ENCODE data around the gene SFTPD.

SFTPD gene

GRCh38 chr10:79944428-79945395 is 4.2 kb downstream of the SFTPD start:
- DNase-seq (ENCODE audit: low spot score) = peak; percentile 82

GRCh38 chr10:79943871-79944270 is 5.0 kb downstream of the SFTPD start:
- no peak for DNase-seq (ENCODE audit: low spot score)

- DNase-seq (ENCODE audit: low spot score) = no peak
Measured at GRCh38 chr10:79942261-79943185, 6.4 kb downstream of the SFTPD start.

DNA sequence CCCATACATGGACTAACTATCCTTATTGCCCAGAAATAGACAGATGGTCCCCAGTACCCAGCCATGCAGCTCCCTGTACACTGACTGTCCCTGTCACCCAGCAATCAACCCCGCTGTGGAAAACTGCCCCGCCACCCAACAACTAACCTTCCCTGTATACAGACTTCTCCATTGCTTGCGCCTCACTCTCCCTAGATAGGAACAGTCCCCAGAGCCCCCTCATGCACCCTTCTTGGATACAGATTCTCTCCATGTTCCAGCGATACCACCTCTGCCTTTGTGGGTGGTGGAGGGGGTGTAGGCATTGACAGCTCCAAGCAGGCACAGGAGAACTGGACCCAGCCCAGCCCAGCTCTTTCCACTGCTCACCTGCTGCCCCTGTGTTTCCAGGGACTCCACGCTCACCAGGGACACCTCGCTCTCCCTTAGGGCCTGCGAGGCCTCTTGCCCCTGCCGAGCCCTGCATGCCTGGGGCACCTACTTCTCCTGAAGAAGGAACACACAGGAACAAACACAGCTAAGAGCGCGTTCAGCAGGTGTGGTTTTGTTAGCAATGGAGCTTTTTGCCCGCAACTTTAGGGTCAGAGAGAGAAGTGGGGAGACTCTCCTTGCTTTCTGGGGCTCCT is 7.2 kb downstream of the SFTPD start:
- DNase-seq (ENCODE audit: low spot score) = no peak

- no peak for DNase-seq (ENCODE audit: low spot score)
Measured at GRCh38 chr10:79941146-79941545, 7.8 kb downstream of the SFTPD start.

DNA sequence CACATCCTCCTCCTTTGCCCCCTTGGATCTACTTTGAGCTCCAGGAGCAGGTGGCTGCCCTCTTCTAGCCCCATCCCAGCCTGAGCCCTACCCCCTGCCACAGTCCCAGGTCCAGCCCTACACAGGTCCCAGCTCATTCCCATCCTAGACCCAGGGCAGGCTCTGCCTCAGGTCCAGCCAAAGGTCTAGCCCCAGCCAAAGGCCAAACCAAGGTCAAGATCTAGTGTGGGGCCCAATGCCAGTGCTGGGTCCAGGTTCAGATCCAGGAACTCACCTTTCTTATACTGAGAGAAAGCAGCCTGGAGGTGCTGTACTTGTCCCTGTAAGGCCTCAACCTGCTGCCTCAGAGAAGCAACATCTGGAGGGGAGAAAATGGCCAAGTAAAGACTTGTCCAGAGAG is 8.5 kb downstream of the SFTPD start:
- DNase-seq (ENCODE audit: low spot score) = no peak

DNA sequence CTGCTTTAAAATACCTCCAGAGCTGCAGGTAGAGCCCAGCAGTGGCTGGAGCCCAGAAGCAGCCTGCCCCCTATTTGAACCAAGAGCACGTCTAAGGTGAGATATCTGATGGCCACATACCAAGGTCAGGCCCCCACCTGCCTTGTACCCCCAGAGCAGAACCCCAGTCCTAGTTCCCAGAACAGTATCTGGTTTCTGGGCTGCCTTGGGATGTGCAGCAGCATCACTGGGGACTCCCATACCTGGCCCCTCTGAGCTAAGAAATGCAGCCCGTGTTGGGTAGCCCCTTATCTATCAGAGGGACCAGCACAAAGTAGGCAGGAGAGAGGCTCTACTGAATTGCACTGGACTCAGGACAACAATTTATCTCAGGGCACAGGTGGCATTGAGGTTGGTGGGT is 8.9 kb downstream of the SFTPD start:
- no peak for DNase-seq (ENCODE audit: low spot score)

DNA sequence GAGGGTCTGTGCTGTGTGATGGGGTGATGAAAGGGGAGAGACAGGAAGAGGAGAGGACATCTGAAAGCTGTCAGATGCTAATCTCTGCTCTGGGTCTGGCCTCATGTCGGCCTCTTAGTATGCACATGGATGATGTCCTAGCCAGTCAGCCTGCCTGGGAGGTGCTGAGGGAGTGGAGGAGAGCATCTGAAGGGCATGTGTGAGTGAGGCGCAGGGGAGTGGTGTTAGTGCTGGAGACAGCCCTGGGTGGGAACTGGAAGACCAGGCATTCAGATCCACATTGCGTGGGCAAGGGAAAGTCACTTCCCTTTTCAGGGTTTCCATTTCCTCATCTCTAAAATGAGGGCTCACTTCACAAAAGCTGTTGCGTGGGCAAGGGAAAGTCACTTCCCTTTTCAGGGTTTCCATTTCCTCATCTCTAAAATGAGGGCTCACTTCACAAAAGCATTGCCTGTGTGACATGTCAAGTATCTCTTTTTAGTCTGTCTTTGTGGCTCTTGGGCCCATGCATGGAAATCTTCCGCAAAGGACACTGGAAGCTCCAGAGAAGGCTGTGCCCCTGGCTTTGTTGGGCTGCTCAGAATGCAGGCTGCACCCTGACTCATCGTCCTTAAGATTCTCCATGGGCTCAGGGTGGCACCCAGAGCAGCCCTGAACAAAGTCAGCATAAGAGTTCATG is 10.0 kb downstream of the SFTPD start:
- peak; percentile 47 for DNase-seq (ENCODE audit: low spot score)

GRCh38 chr10:79937701-79938151 is 11.2 kb downstream of the SFTPD start:
- DNase-seq (ENCODE audit: low spot score) = no peak

DNA sequence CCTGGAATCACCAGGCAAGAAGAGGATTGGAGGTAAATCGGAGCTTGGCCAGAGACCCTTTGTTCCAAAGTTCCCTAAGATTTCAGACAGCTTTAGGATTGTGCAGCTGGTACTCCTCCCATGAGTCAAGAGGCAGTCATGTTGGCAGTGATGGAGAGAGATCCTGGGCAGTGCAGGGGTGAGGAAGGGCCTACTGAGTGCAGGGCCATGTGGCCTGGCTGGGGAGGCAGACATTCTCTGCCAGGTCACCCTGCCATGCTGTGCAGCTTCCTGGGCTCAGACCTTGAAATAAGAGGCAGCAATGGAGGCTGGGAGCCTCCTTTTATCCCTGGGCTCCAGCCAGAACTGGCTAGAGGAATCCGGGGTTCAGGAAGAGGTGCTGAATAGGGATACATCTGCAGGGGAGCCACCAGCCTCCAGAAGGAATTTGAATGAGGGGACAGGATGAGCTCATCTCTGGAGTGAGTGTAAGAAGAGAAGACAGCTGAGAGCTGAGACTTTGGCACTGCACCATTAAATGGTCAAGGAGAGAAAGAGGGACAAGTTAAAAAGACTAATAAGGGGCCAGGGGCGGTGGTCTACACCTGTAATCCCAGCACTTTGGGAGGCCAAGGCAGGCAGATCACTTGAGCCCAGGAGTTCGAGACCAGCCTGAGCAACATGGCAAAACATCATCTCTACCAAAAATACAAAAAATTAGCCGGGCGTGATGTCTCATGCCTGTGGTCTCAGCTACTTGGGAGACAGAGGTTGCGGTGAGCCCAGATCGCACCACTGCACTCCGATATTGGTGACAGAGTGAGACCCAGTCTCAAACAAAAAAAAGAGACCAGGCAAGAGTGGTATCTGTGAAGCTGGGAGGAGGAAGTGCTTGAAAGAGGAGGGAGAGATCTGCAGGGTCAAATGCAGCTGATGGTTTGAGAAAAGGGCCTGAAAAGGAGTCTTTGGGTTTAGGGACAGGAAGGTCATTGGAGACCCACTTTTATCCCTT is 12.0 kb downstream of the SFTPD start:
- no peak for DNase-seq (ENCODE audit: low spot score)

GRCh38 chr10:79933961-79934360 is 14.9 kb downstream of the SFTPD start:
- DNase-seq (ENCODE audit: low spot score) = no peak

DNA sequence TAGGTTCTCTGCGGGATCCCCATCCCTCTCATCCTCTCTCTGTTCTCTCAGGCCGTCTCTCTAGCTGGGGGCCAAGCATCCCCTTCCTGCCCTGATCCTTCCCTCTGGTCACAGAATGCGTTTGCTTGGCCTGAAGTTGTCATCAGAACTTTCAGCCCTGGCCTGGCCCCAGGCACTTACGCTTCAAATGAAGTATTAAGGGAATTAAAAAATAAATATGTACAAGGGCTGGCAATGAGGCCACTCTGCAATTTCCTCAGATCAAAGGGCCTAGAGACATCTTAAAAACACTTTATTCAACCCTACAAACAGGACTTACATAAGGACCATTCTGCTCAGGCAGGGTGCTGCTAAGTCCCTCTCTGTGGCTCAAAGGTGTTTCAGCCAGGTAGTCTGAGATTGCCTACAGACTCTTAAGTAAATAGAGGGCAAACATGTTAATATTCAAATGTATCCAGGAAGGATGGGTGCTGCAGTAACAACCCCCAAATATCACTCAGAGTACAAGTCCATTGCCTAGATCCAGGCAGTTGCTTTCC is 16.0 kb downstream of the SFTPD start:
- DNase-seq (ENCODE audit: low spot score) = no peak

DNA sequence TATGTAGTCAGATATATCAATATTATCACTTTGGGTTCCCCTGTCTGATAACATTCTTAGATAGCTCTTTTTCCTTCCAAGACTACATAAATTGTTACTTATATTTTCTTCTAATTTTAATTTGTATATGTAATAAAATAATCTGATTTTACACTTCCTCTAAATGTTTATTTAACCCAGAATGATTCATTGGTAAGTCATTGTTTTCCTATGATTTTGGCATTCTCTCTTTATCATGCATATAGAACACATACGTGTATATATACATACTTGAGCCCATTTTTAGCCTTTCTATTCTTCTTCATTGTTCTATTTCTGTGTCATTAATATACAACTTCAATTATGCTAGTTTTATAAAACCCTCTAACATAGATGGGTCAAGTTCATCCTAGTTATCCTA is 16.6 kb downstream of the SFTPD start:
- DNase-seq (ENCODE audit: low spot score) = no peak

DNA sequence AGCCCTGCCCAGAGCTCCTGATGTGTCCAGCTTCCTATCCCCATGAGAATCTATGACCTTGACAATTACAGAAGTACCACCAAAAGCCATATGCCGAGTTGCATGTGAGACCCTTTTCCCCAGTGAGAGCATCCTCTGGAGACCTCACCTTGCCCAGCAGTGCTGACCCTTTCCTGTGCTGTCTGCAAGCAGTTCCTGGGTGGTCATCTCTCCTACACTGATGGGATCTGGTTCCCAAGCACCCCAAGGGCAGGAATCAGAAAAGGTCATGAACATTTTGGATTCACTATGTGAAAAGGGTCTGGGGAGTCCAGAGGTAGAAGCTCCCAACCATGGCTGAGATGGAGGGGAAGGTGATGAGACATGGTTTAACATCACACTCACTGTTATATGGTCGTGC is 18.2 kb downstream of the SFTPD start:
- no peak for DNase-seq (ENCODE audit: low spot score)

DNA sequence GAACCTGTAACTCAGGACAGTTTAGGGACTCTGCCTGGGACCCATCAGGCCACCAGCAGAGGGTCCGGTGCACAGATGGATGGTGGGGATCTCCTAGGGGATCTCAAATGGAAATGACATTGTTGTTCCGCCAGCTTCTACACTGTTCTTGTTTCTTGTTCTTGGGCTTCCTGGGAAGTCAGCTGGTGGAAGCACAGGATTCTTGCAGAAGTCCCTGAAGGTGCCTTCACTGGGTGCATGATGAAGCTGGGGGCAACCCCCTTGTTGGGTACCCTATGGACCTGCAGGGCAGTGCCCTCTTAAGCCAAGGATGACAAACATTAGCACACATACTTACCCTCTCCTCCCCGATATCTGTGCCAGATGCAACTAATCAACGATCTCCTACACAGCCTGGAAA is 18.6 kb downstream of the SFTPD start:
- no peak for DNase-seq (ENCODE audit: low spot score)

DNA sequence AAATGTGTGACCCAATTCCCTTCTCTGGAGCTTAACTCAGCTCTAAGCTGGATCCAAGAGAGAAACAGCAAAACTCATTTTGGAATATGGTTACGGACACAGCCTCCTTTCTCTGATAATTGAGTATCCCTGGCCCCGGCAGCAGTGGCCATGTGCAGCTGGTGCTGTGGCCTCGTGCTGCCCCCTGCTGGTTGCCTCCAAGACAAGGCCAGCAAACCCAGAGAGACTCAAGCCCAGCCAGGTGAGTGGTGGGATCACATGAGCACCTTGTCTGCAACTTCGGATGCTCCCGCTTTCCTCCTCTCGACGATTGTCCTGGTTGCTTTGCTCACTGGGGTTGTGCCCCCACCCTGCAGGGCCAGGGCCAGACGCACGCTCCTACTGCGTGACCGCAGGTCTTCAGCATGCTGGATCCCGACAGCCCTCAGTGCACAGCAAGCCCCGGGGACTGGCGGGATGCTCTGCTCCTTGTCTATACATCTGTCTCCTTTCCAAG is 19.4 kb downstream of the SFTPD start:
- peak; percentile 62 for DNase-seq (ENCODE audit: low spot score)

DNA sequence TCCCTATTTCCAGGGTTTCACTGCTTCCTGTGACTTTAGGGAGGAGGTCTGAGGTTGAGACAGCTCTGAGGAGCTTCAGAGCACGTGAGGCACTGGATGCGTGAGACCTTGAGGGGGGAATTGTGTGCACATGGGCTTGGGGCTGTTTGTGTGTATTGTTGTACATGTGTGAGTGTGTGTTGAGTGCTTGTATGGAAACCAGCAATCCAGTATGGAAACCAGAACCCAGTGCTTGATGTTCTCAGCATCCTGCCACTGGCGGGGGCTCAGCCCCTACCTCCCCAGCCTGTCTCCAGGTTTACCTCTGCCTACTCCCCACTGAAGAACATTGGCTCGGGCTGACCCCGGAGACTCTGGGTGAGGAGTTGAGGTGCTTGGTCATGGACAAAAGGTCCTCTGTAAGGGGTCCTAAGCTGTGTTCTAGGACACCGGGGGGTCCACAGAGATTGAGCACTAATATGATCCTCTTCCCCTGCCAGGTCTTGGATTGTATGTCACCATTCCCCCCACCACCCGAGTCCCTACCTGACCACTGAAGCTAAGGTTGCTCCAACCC is 20.8 kb downstream of the SFTPD start:
- DNase-seq (ENCODE audit: low spot score) = no peak

DNA sequence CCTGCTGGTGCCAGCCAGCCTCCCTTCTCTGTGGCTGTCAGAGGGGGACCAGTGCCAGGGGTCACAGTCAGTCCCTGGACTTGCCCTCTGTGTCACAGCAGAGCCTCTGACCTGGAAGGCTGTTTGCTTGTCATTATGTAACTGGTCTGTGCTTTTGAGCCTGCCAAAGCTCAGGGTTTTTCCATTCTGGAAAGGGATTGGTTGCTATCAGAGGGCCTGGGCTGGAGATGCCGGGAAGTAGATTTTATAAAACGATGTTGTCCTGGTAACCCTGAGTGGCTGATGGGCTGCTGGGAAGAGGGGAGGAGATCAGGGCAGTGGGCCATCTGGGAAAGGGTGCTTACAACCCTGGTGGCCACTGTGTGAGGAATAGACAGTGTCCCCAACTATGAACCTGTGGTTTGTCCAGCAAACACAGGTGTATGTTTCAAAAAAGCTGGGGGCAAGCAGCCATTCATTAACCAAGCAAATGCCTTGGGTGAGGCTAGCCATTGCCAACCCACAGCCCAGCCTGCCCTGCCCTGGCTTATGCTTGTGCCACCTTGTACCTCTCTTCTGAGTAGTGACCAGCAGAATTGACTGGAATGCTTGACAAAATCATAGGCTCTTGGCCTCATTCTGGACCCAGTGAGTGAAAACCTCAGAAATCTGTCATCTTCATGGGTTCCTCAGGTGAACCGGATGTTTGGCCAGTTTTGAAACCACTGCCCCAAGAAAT is 21.6 kb downstream of the SFTPD start:
- peak; percentile 34 for DNase-seq (ENCODE audit: low spot score)

DNA sequence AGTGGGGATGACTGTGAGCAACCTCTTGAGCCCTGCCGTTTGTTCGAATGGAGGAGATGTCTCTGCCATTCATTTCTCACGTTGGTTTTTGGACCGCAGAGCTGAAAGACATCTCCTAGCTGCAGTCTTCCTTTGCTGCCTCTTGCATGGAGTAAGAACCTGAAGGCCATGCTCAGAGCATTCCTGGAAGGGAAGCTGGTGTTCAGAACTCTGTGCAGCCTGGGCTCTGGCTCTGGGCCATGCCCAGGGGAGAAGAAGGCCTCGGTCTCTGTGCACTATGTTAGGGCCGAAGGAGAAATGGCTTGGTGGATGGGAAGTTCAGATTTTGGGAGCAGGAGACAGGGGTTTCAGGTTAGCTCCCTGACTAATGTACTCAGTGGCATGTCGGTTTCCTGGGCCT is 22.9 kb downstream of the SFTPD start:
- no peak for DNase-seq (ENCODE audit: low spot score)

Data from putamen (tissue), 1 donor.